SU-DHL-6 (cell line): Measurements from ENCODE around the gene M1AP.

Experiments used
- H2AFZ ChIP-seq: fragments of 200-600 bp; sonication (generic); 2 replicates; pipeline ENCODE4 v1.6.1; 2014; ENCODE audit warnings: low read depth, mild to moderate bottlenecking, moderate library complexity, mixed read lengths, antibody characterized with exemption, low read length; ENCODE audit not compliant: severe bottlenecking
- H3F3A ChIP-seq: fragments of 200-600 bp; shearing (Covaris generic); 2 replicates; pipeline ENCODE4 v1.6.0; 2016; ENCODE audit warnings: antibody characterized with exemption, mild to moderate bottlenecking; ENCODE audit not compliant: insufficient read depth
- H3K27ac ChIP-seq: fragments of 200-600 bp; sonication (generic); 2 replicates; pipeline ENCODE4 v1.5.1; 2016; ENCODE audit warnings: low read depth, mild to moderate bottlenecking, low read length, moderate library complexity, mixed read lengths
- H3K27me3 ChIP-seq: fragments of 200-600 bp; sonication (generic), shearing (Covaris generic); 2 replicates; pipeline ENCODE4 v1.6.0; 2014; ENCODE audit warnings: mild to moderate bottlenecking, low read length
- H3K36me3 ChIP-seq: fragments of 200-600 bp; sonication (generic); 2 replicates; pipeline ENCODE4 v1.6.1; 2014; ENCODE audit warnings: mild to moderate bottlenecking, low read length, mixed read lengths
- H3K4me2 ChIP-seq: fragments of 300-600, 200-600 bp; shearing (Covaris generic), sonication (generic); 2 replicates; pipeline ENCODE4 v1.6.0; 2014; ENCODE audit warnings: low read length, low read depth, mild to moderate bottlenecking; ENCODE audit not compliant: poor library complexity, severe bottlenecking
- H3K4me3 ChIP-seq: fragments of 200-600 bp; sonication (generic); 2 replicates; pipeline ENCODE4 v1.5.1; 2014; ENCODE audit warnings: antibody characterized with exemption, low read length, mild to moderate bottlenecking, mixed read lengths; ENCODE audit not compliant: insufficient read depth, poor library complexity, severe bottlenecking
- H3K79me2 ChIP-seq: fragments of 200-600 bp; sonication (generic); 2 replicates; pipeline ENCODE4 v1.6.1; 2014; ENCODE audit warnings: mild to moderate bottlenecking, low read length, moderate library complexity; ENCODE audit not compliant: insufficient read depth
- H3K9ac ChIP-seq: fragments of 200-600 bp; sonication (generic); 2 replicates; pipeline ENCODE4 v1.7.0; 2014; ENCODE audit warnings: mild to moderate bottlenecking, low read length
- H3K9me2 ChIP-seq: fragments of 200-600 bp; sonication (generic); replicated peaks from 2 replicates; pipeline ENCODE4 v1.6.1; 2014; ENCODE audit warnings: low read length; ENCODE audit not compliant: insufficient read depth
- H3K9me3 ChIP-seq: fragments of 200-600 bp; sonication (generic); 2 replicates; pipeline ENCODE4 v1.6.1; 2014; ENCODE audit warnings: low read length, mixed read lengths; ENCODE audit not compliant: insufficient read depth
- H4K20me1 ChIP-seq: fragments of 200-600 bp; sonication (generic); 2 replicates; pipeline ENCODE4 v1.6.1; 2014; ENCODE audit warnings: low read depth, mild to moderate bottlenecking, antibody characterized with exemption, low read length, moderate library complexity, mixed read lengths
- CTCF ChIP-seq: fragments of 200-600 bp; sonication (generic); IDR thresholded peaks from one replicate; pipeline ENCODE4 v1.5.1; 2017; ENCODE audit warnings: antibody characterized with exemption, mild to moderate bottlenecking, low read length, moderate library complexity; ENCODE audit not compliant: insufficient read depth, poor library complexity, severe bottlenecking
- EZH2phosphoT487 ChIP-seq: fragments of 200-600 bp; sonication (generic), shearing (Covaris generic); conservative IDR thresholded peaks from 2 replicates; pipeline ENCODE4 v1.6.1; 2018; ENCODE audit warnings: mild to moderate bottlenecking, antibody characterized with exemption, low read length, moderate library complexity, mixed read lengths

Gene M1AP

GRCh38 chr2:74597410-74597809 lies 50.7 kb downstream of the M1AP start:
- H3F3A ChIP-seq = no peaks in the 10 kb centered on the region
- no peak overlapping the region for H2AFZ ChIP-seq
- no peaks in the 10 kb centered on the region for H4K20me1 ChIP-seq
- no peaks in the 10 kb centered on the region for H3K79me2 ChIP-seq
- no peak overlapping the region for H3K27ac ChIP-seq
- no peaks in the 10 kb centered on the region for H3K9me3 ChIP-seq
- no peaks in the 10 kb centered on the region for H3K27me3 ChIP-seq
- no peaks in the 10 kb centered on the region for H3K9me2 ChIP-seq
- H3K4me3 ChIP-seq = no peak overlapping the region
- TF ChIP-seq EZH2phosphoT487 (no peak), CTCF (no peak)
- no peaks in the 10 kb centered on the region for H3K36me3 ChIP-seq
- H3K9ac ChIP-seq = no peak overlapping the region
- H3K4me2 ChIP-seq = no peak overlapping the region

- no peaks in the 10 kb centered on the region for H3F3A ChIP-seq
- H3K4me3 ChIP-seq = no peak overlapping the region
- H3K9ac ChIP-seq = no peak overlapping the region
- no peaks in the 10 kb centered on the region for H3K9me2 ChIP-seq
- no peaks in the 10 kb centered on the region for H3K36me3 ChIP-seq
- TF ChIP-seq CTCF = no peak
- no peak for TF ChIP-seq EZH2phosphoT487
- no peaks in the 10 kb centered on the region for H3K27me3 ChIP-seq
- H3K79me2 ChIP-seq = no peaks in the 10 kb centered on the region
- H2AFZ ChIP-seq = no peak overlapping the region
- no peaks in the 10 kb centered on the region for H4K20me1 ChIP-seq
- no peak overlapping the region for H3K4me2 ChIP-seq
- H3K9me3 ChIP-seq = no peaks in the 10 kb centered on the region
- H3K27ac ChIP-seq = no peak overlapping the region
Observed at GRCh38 chr2:74596584-74596983, 51.5 kb downstream of the M1AP start.

GRCh38 chr2:74593826-74594772 lies 54.0 kb downstream of the M1AP start:
- H3K36me3 ChIP-seq = no peaks in the 10 kb centered on the region
- no peak overlapping the region for H3K9ac ChIP-seq
- TF ChIP-seq EZH2phosphoT487 = no peak
- TF ChIP-seq CTCF = no peak
- H3K27ac ChIP-seq = no peak overlapping the region
- H3K79me2 ChIP-seq = no peaks in the 10 kb centered on the region
- H3K4me3 ChIP-seq = no peak overlapping the region
- H3K4me2 ChIP-seq = no peak overlapping the region
- H3K9me3 ChIP-seq = no peaks in the 10 kb centered on the region
- H3K27me3 ChIP-seq = no peaks in the 10 kb centered on the region
- H3K9me2 ChIP-seq = no peaks in the 10 kb centered on the region
- H4K20me1 ChIP-seq = no peaks in the 10 kb centered on the region
- H2AFZ ChIP-seq = no peak overlapping the region
- H3F3A ChIP-seq = no peaks in the 10 kb centered on the region
